ENCODE data around the gene XAB2. TPM values are rescaled to one million over a fixed set of nuclear protein-coding genes. Genes with fewer than 3 reads are reported as not detected.

XAB2 gene
- total RNA-seq, 4 donors from 2014 or later = 53.7 to 77.2 (median 55.4) TPM

GRCh38 chr19:7628589-7629311, 595 bp downstream of the XAB2 start:
- Histone ChIP-seq H3K4me3 (replicated peaks in 1 of 3) (peak overlapping the region; percentile 57 to 97 (median 90)), H3K27me3 (no peaks in the 10 kb centered on the region), H3K9me3 (no peaks in the 10 kb centered on the region), H3K4me1 (peaks cover 23 to 28% of the 10 kb centered on the region in 2 donors), H3K27ac (peak overlapping the region; percentile 64 to 81 (median 76)), H3K36me3 (peaks cover 10 to 24% of the 10 kb centered on the region in 2 donors)
- intact Hi-C loops (cut with DNase I) = no loop called here
- 3 to 5% methylated on average over 14 to 15 of the region's 15 CpGs for WGBS, 2 donors
- TF ChIP-seq, protein P1, sequence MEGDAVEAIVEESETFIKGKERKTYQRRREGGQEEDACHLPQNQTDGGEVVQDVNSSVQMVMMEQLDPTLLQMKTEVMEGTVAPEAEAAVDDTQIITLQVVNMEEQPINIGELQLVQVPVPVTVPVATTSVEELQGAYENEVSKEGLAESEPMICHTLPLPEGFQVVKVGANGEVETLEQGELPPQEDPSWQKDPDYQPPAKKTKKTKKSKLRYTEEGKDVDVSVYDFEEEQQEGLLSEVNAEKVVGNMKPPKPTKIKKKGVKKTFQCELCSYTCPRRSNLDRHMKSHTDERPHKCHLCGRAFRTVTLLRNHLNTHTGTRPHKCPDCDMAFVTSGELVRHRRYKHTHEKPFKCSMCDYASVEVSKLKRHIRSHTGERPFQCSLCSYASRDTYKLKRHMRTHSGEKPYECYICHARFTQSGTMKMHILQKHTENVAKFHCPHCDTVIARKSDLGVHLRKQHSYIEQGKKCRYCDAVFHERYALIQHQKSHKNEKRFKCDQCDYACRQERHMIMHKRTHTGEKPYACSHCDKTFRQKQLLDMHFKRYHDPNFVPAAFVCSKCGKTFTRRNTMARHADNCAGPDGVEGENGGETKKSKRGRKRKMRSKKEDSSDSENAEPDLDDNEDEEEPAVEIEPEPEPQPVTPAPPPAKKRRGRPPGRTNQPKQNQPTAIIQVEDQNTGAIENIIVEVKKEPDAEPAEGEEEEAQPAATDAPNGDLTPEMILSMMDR (IDR thresholded peaks at IDR 0.05) = no peak
- no peak for TF ChIP-seq POLR2A (IDR thresholded peaks at IDR 0.05)
- DNase-seq = no peak

DNA sequence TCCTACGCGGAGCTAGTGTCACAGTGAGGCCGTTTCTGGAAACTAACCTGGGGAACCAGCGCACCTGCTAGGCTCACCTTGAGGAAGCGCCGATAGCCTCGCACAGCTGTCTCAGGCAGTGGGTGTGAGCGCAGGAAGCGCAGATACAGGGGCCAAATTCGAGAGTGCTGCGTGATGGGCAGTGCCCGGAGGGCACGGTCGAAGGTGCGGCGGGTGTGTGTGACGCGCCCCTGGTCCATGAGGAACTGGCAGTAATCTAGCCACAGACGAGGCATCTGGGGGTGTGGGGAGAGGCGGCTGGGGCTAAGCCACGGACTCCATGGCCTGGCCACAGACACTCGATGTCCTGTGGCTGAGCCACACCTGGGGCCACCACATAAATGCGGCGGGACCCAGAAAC, 2.2 kb downstream of the XAB2 start:
- Histone ChIP-seq H3K9me3 (no peaks in the 10 kb centered on the region), H3K36me3 (peaks cover 26 to 40% of the 10 kb centered on the region in 2 donors), H3K4me3 (replicated peaks in 1 of 3) (no peak overlapping the region), H3K27ac (no peak overlapping the region), H3K4me1 (peaks cover 23 to 28% of the 10 kb centered on the region in 2 donors), H3K27me3 (no peaks in the 10 kb centered on the region)
- TF ChIP-seq, protein P1 (IDR thresholded peaks at IDR 0.05) = no peak
- no peak for TF ChIP-seq POLR2A (IDR thresholded peaks at IDR 0.05)
- no peak for DNase-seq
- intact Hi-C loops (cut with DNase I) = no loop called here
- 87 to 92% methylated on average over 18 to 24 of the region's 24 CpGs for WGBS, 2 donors

- Histone ChIP-seq H3K4me3 (replicated peaks in 1 of 3) (no peak overlapping the region), H3K27ac (no peak overlapping the region), H3K27me3 (no peaks in the 10 kb centered on the region), H3K9me3 (no peaks in the 10 kb centered on the region), H3K4me1 (peaks cover 23% of the 10 kb centered on the region in 2 donors), H3K36me3 (peaks cover 39 to 53% of the 10 kb centered on the region in 2 donors)
- DNase-seq = no peak
- TF ChIP-seq, protein P1 (IDR thresholded peaks at IDR 0.05) = no peak
- TF ChIP-seq POLR2A (IDR thresholded peaks at IDR 0.05) = no peak
- WGBS, 2 donors = 97% methylated on average over 14 to 33 of the region's 34 CpGs
- intact Hi-C loops (cut with DNase I) = no loop called here
Observed at GRCh38 chr19:7625763-7626372, 3.5 kb downstream of the XAB2 start.

- 90 to 94% methylated on average over 15 to 17 of the region's 17 CpGs for WGBS, 2 donors
- Histone ChIP-seq H3K9me3 (no peaks in the 10 kb centered on the region), H3K27ac (no peak overlapping the region), H3K4me3 (replicated peaks in 1 of 3) (no peak overlapping the region), H3K36me3 (peaks cover 50 to 62% of the 10 kb centered on the region in 2 donors), H3K4me1 (peaks cover 18 to 21% of the 10 kb centered on the region in 2 donors), H3K27me3 (no peaks in the 10 kb centered on the region)
- no peak for TF ChIP-seq POLR2A (IDR thresholded peaks at IDR 0.05)
- TF ChIP-seq, protein P1 (IDR thresholded peaks at IDR 0.05) = no peak
- no peak for DNase-seq
- intact Hi-C loops (cut with DNase I) = no loop called here
Observed at GRCh38 chr19:7624810-7625209, 4.5 kb downstream of the XAB2 start.

Measured in thyroid gland (tissue), 4 donors.